Muscle layer of colon (tissue), 2 donors: ENCODE measurements around the gene MT1G.
"Not testable (repeated sequence)": the region's sequence is repeated elsewhere in the genome, so short reads cannot be mapped to it uniquely, and the experiment has no call there.

ENCODE experiments used
- H3K27ac ChIP-seq: one replicate; pipeline ENCODE4 v1.7.0; 2013; ENCODE audit warnings: low read depth, mild to moderate bottlenecking, low read length, moderate library complexity
- H3K27me3 ChIP-seq, 2 donors: one replicate each; pipeline ENCODE4 v1.7.0; 2013; ENCODE audit warnings: low read length in 2 of 2, mild to moderate bottlenecking in 2 of 2; ENCODE audit not compliant: insufficient read depth in 2 of 2, control insufficient read depth in 1 of 2
- H3K36me3 ChIP-seq: one replicate; pipeline ENCODE4 v1.7.0; 2013; ENCODE audit warnings: mild to moderate bottlenecking, low read length; ENCODE audit not compliant: insufficient read depth
- H3K4me1 ChIP-seq: one replicate; pipeline ENCODE4 v1.7.0; 2013; ENCODE audit warnings: mild to moderate bottlenecking, low read length; ENCODE audit not compliant: insufficient read depth
- H3K4me3 ChIP-seq, 2 donors: one replicate each; pipeline ENCODE4 v1.7.0; 2013; ENCODE audit warnings: low read length in 2 of 2, low read depth in 1 of 2, mild to moderate bottlenecking in 1 of 2, moderate library complexity in 1 of 2
- H3K9ac ChIP-seq: one replicate; pipeline ENCODE4 v1.7.0; 2013; ENCODE audit warnings: low read length
- H3K9me3 ChIP-seq: one replicate; pipeline ENCODE4 v1.7.0; 2013; ENCODE audit warnings: mild to moderate bottlenecking, low read length
- donor health status: abdominal sarcoma.
- donor health status: Adenocarcinoma of cecum.

The MT1G gene

DNA sequence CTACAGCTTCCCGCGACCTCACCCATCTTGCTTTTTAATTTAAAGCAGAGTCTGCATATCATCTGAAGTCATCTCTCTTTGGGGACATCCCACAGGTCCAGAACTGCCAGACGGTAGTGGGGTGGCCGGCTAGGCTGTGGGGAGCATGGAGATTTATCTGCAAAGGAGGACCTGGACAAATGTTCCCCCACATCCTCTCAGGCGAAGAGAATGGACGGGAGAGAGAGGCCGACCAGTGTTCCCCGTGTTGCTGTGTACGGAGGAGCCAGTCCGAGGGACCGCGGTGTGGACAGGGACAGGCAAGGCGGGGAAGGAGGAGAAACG is 36.1 kb downstream of the MT1G start:
- peaks cover 31% of the 10 kb centered on the region for H3K4me1 ChIP-seq
- peak overlapping the region; percentile 51 to 63 for H3K4me3 ChIP-seq
- H3K36me3 ChIP-seq: no peaks in the 10 kb centered on the region
- no peaks in the 10 kb centered on the region for H3K9me3 ChIP-seq
- peaks cover 22 to 33% of the 10 kb centered on the region in 2 donors for H3K27me3 ChIP-seq
- peak overlapping the region; percentile 42 for H3K27ac ChIP-seq
- H3K9ac ChIP-seq: peak overlapping the region; percentile 44

DNA sequence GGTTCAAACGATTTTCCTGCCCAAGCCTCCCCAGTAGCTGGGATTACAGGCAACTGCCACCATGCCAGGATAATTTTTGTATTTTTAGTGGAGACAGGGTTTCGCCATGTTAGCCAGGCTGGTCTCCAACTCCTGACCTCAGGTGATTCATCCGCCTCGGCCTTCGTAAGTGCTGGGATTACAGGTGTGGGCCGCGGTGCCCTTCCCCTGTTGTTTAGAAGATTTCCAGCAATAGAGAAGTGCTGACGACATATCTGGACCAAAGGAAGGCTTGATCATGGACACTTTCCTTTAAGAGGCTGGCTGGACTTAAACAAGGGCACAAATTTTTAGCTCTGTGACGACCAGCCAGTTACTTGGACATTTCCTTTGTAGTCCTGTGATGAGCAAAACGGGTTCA is 36.7 kb downstream of the MT1G start:
- no peak overlapping the region for H3K4me3 ChIP-seq
- H3K4me1 ChIP-seq: peaks cover 36% of the 10 kb centered on the region
- peaks cover 22 to 27% of the 10 kb centered on the region in 2 donors for H3K27me3 ChIP-seq
- no peaks in the 10 kb centered on the region for H3K36me3 ChIP-seq
- H3K9me3 ChIP-seq: no peaks in the 10 kb centered on the region
- no peak overlapping the region for H3K9ac ChIP-seq
- no peak overlapping the region for H3K27ac ChIP-seq

DNA sequence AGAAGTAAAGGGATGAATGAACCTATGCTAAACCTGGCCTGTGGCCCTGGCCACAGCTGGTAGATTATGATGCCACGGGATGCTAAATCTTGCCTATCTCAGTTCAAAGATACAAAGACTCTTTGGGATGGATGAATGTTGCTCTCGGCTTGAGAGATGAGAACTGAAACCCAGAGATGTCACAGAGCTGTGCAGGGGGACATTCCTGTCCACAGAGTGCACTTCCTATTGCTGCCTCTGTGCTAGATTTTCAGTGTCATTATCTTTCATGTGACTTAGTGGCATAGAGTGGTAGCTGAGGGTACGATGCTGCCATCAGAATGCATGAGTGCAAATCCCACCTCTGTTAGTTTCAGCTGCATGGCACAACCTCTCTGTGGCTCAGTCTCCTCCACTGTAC is 37.7 kb downstream of the MT1G start:
- Histone ChIP-seq H3K9ac (no peak overlapping the region), H3K27ac (no peak overlapping the region), H3K4me1 (peaks cover 28% of the 10 kb centered on the region), H3K27me3 (peaks cover 11 to 16% of the 10 kb centered on the region in 2 donors), H3K36me3 (no peaks in the 10 kb centered on the region), H3K9me3 (no peaks in the 10 kb centered on the region), H3K4me3 (no peak overlapping the region)

DNA sequence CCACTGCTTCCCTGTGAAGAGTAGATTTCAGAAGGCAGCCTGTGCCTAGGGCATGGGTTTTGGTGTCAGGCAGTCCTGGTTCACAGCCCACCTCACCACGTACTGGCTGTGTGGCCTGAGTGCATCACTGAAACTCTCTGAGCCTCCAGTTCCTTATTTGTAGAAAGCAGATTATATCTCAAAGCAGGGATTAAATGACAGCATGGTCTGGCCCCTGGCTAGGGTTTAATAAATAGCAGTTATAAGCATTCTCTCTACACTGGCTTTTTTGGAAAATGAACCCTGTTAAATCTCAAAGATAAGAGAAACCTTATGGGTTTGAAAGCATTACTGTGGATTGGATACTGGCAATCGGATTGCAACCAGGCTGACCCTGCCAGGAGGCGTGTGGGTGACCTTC is 38.3 kb downstream of the MT1G start:
- no peak overlapping the region for H3K27ac ChIP-seq
- peaks cover 23% of the 10 kb centered on the region for H3K4me1 ChIP-seq

DNA sequence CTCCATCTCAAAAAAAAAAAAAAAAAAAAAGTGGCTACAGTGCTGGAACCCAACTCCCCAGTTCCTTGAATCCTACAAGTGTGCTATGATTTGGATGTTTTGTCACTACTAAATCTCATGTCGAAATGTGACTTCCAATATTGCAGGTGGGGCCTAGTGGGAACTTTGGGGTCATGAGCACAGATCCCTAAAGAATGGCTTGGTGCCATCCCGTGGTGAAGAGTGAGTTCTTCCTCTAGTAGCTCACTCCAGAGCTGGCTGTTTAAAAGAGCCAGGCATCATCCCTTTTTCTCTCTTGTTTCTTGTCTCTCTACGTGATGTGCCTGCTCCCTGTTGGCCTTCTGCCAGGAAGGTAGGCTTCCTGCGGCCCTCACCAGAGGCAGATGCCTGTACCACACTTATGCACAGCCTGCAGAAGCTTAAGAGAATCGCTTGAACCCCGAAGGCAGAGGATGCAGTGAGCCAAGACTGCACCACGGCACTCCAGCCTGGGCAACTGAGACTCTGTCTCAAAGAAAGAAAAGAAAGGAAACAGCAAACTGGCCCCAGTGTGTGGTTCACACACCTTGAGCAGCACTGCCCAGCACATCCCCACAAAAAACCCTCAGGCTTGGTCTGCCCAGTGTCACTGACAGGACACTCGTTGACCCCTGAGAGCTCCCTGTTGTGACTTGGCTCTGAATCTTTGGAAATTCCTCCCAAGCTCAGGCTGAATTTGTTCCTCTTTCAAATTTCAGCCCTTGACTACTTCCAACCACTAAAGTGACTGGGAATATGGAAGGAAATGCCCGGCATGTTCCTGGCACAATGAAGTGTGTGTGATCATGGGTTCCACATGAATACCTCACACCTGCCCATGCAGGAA is 39.1 kb downstream of the MT1G start:
- Histone ChIP-seq H3K36me3 (no peaks in the 10 kb centered on the region), H3K4me3 (no peak overlapping the region), H3K27ac (peak overlapping the region; percentile 42), H3K9ac (no peak overlapping the region), H3K27me3 (peaks cover 0 to 6% of the 10 kb centered on the region in 2 donors), H3K4me1 (peaks cover 23% of the 10 kb centered on the region), H3K9me3 (no peaks in the 10 kb centered on the region)

More for the DNA sequence above, 38.3 kb downstream of the MT1G start:
- Histone ChIP-seq H3K9me3 (no peaks in the 10 kb centered on the region), H3K36me3 (no peaks in the 10 kb centered on the region), H3K4me3 (no peak overlapping the region), H3K27me3 (peaks cover 6 to 10% of the 10 kb centered on the region in 2 donors), H3K9ac (no peak overlapping the region)

DNA sequence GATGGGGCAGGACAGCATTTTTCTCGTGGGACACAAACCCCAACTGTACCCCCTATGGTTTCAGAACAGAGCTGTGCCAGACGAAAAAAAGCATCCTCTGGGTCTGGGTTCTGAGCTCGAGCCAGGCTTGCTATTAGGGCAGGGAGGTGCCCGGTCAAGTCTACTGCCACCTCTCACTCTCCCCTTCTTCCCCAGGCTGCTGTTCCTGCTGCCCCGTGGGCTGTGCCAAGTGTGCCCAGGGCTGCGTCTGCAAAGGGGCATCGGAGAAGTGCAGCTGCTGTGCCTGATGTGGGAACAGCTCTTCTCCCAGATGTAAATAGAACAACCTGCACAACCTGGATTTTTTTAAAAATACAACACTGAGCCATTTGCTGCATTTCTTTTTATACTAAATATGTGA is 41.2 kb downstream of the MT1G start:
- Histone ChIP-seq H3K9ac (peak overlapping the region; percentile 71), H3K27ac (peak overlapping the region; percentile 74), H3K4me3 (peak overlapping the region in 1 of 2 donors; percentile 87)

GRCh38 chr16:56625943-56626654 is 41.8 kb downstream of the MT1G start:
- no peaks in the 10 kb centered on the region for H3K9me3 ChIP-seq
- peak overlapping the region; percentile 87 to 97 for H3K4me3 ChIP-seq
- H3K27ac ChIP-seq: peak overlapping the region; percentile 74
- no peaks in the 10 kb centered on the region for H3K36me3 ChIP-seq
- H3K4me1 ChIP-seq: peaks cover 12% of the 10 kb centered on the region
- H3K9ac ChIP-seq: peak overlapping the region; percentile 71
- no peaks in the 10 kb centered on the region for H3K27me3 ChIP-seq

More for the DNA sequence above, 41.2 kb downstream of the MT1G start:
- Histone ChIP-seq H3K9me3 (no peaks in the 10 kb centered on the region), H3K27me3 (no peaks in the 10 kb centered on the region), H3K36me3 (no peaks in the 10 kb centered on the region), H3K4me1 (peaks cover 14% of the 10 kb centered on the region)

GRCh38 chr16:56625140-56625942 is 42.5 kb downstream of the MT1G start, which contains the start of gene MT1E:
TSS of gene MT1E (plus strand) at chr16:56625781. CDS start at chr16:56625852, 71 bp downstream.
- no peaks in the 10 kb centered on the region for H3K36me3 ChIP-seq
- no peaks in the 10 kb centered on the region for H3K27me3 ChIP-seq
- peak within 1 kb of the TSS; percentile 74 for H3K27ac ChIP-seq
- no peaks in the 10 kb centered on the region for H3K9me3 ChIP-seq
- H3K4me1 ChIP-seq: peaks cover 12% of the 10 kb centered on the region
- peak within 1 kb of the TSS; percentile 71 for H3K9ac ChIP-seq
- peak within 1 kb of the TSS; percentile 87 to 97 for H3K4me3 ChIP-seq

DNA sequence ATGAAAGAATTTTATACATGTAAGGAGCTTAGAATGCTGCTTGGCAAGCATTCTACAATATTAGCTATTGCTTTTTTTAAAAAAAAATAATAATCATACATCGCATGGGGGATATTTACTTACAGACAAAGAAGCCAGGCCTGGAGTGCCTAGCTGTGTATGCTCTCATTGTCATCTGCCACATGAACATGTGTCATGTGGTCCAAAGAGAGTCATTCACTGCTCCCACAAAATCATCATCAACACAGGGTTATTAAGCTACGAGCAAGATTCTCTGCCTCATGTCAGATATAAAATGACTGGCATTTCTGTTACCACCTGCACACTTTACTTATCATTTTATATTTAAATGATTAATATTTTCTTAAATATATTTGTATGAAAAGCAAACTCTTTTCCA is 44.2 kb downstream of the MT1G start:
- Histone ChIP-seq H3K9ac (no peak overlapping the region), H3K27me3 (no peaks in the 10 kb centered on the region)

GRCh38 chr16:56623184-56623583 is 44.7 kb downstream of the MT1G start:
- not testable (repeated sequence) for H3K4me3 ChIP-seq, H3K36me3 ChIP-seq, H3K27ac ChIP-seq, H3K9ac ChIP-seq, H3K27me3 ChIP-seq, H3K9me3 ChIP-seq
- peaks cover 12% of the 10 kb centered on the region for H3K4me1 ChIP-seq

More for the DNA sequence above, 44.2 kb downstream of the MT1G start:
- no peaks in the 10 kb centered on the region for H3K36me3 ChIP-seq
- H3K4me1 ChIP-seq: peaks cover 12% of the 10 kb centered on the region
- no peak overlapping the region for H3K4me3 ChIP-seq
- H3K27ac ChIP-seq: no peak overlapping the region
- no peaks in the 10 kb centered on the region for H3K9me3 ChIP-seq
